Gastroesophageal sphincter (tissue), 4 donors: ENCODE measurements around the gene JPT2. TPM values are rescaled to one million over a fixed set of nuclear protein-coding genes. Genes with fewer than 3 reads are reported as not detected.

Experiments used
- ATAC-seq: fragments of 150-250 bp; one replicate; pipeline ENCODE4 v1.9.1; 2016; ENCODE audit warnings: mild to moderate bottlenecking, moderate library complexity
- H3K27ac ChIP-seq, 4 donors: fragments of 200-600 bp; sonication (generic) in 3 of 4; 1 replicate in 3 of 4; 2 replicates in 1 of 4; pipeline ENCODE4 v1.5.1; 2016 to 2019
- H3K27me3 ChIP-seq: fragments of 200-600 bp; sonication (generic); one replicate; pipeline ENCODE4 v1.5.1; 2019
- H3K36me3 ChIP-seq, 2 donors: fragments of 200-600 bp; sonication (generic); one replicate each; pipeline ENCODE4 v1.5.1; 2019; ENCODE audit warnings: control low read depth in 1 of 2
- H3K4me1 ChIP-seq, 3 donors: fragments of 200-600 bp; sonication (generic); 1 replicate in 2 of 3; 2 replicates in 1 of 3; pipeline ENCODE4 v1.5.1; 2016 to 2019; ENCODE audit warnings: control low read depth in 2 of 3
- H3K4me3 ChIP-seq, 2 donors: fragments of 200-600 bp; sonication (generic); one replicate each; pipeline ENCODE4 v1.5.1; 2019; ENCODE audit warnings: mild to moderate bottlenecking in 1 of 2, moderate library complexity in 1 of 2
- H3K9me3 ChIP-seq, 3 donors: fragments of 200-600 bp; sonication (generic); one replicate each; pipeline ENCODE4 v1.5.1; 2017 to 2019; ENCODE audit warnings: control low read depth in 2 of 3
- EP300 ChIP-seq: sonication (generic); formaldehyde crosslinking; IDR thresholded peaks from one replicate; pipeline ENCODE4 v1.6.1; 2017; ENCODE audit warnings: antibody characterized with exemption, mild to moderate bottlenecking
- POLR2A ChIP-seq, 2 donors: fragments of 450-650 bp; IDR thresholded peaks; one replicate each; pipeline ENCODE4 v1.6.1; 2017; ENCODE audit warnings: antibody characterized with exemption in 2 of 2, mild to moderate bottlenecking in 2 of 2, moderate library complexity in 1 of 2
- POLR2AphosphoS5 ChIP-seq: sonication (generic); formaldehyde crosslinking; IDR thresholded peaks from one replicate; pipeline ENCODE4 v1.6.1; 2017; ENCODE audit warnings: antibody characterized with exemption
- WGBS, 2 donors: methylation state at CpG; one replicate each; pipeline ENCODE4 v1.1.5; 2018; ENCODE audit warnings: low coverage in 1 of 2; 5-methylcytosine and 5-hydroxymethylcytosine counted together
- total RNA-seq, 4 donors: library from RNA; depleted of rRNA; stranded (reverse); fragments of >200 nt; gene quantifications; one replicate each; pipeline ENCODE4 v1.1.0, GENCODE V29; 2016
- TF ChIP-seq, protein P1 (sequence below), 4 experiments: fragments of 200-600 bp in 2 of 4; fragments of 450-650 bp in 2 of 4; sonication (generic) in 1 of 4; IDR thresholded peaks; one replicate each; pipeline ENCODE4 v1.5.1; 2017 to 2019; ENCODE audit warnings: antibody characterized with exemption in 4 of 4, mild to moderate bottlenecking in 2 of 4, moderate library complexity in 2 of 4

The JPT2 gene
- total RNA-seq, 4 donors from 2014 or later = 21.4 to 49.9 (median 31.6) TPM

DNA sequence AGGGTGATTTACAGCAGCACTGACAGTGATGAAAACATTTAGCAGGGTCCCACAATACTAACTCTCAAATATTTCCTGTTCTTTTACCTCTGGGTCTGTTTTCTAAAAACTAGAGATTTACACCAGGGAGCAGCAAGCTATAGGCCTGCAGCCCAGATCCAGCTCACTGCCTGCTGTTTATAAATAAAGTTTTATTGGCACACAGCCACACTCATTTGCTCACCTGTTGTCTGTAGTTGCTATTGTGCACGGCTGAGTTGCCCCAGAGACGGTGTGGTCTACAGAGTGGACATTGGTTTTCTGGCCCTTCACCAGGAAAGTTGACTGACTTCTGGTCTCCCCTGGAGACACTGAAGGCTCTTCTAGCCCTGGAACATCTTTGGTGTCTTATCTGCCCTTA is 16.3 kb upstream of the JPT2 start:
- no peak for TF ChIP-seq POLR2A (IDR thresholded peaks at IDR 0.05)
- no peak for TF ChIP-seq EP300
- Histone ChIP-seq H3K4me1 (no peaks in the 10 kb centered on the region), H3K36me3 (peaks cover 0 to 100% of the 10 kb centered on the region in 2 donors), H3K27me3 (no peaks in the 10 kb centered on the region), H3K4me3 (no peak overlapping the region), H3K27ac (no peak overlapping the region), H3K9me3 (no peaks in the 10 kb centered on the region)
- ATAC-seq = no peak
- WGBS, 2 donors = 57% methylated on average over 1 of the region's 2 CpGs; no CpG with 5 or more reads in 1 of the 2 donors

DNA sequence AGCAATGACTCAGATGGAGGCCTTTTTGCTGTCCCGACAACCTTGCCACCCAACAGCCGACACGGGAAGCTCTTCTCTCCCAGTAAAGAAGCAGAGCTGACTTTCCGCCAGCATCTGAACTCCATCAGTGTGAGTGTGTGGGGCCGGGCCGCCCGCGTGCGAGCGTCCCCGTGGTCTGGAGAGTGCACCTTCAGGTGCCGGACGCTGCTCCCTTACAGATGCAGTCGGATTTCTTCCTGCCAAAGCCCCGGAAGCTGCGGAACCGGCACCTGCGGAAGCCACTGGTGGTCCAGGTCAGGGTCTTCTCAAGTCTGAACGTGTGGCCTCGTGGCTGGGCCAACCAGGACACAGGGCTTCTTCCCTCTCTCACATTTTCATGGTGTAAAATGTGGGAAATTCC is 15.5 kb upstream of the JPT2 start:
- no peak for ATAC-seq
- no peaks in the 10 kb centered on the region for H3K4me1 ChIP-seq
- H3K27ac ChIP-seq = no peak overlapping the region

DNA sequence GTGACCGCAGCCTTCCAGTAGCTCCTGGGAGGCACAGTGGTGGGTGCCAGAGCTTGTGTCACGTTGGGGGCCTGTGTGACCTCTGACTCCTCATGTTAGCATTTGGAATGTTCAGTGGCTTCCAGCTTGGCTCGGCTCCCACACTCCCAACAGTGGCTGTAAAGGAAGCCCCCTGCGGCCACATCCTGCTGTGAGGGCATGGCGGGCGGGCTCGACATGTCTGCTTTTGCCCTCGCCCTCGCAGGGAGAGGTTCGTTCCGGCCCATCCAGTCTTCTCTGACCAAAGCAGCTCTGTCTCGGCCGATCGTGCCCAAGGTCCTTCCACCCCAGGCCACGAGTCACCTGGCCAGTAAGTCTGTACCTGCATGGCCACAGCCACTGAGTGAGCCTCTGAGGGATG is 12.2 kb upstream of the JPT2 start:
- ATAC-seq = no peak
- H3K36me3 ChIP-seq = peaks cover 0 to 100% of the 10 kb centered on the region in 2 donors
- WGBS, 2 donors = 100% methylated on average over 1 of the region's 15 CpGs; no CpG with 5 or more reads in 1 of the 2 donors
- no peaks in the 10 kb centered on the region for H3K27me3 ChIP-seq
- no peak overlapping the region for H3K4me3 ChIP-seq
- TF ChIP-seq POLR2AphosphoS5 (no peak), POLR2A (IDR thresholded peaks at IDR 0.05) (no peak), EP300 (no peak)
- TF ChIP-seq, protein P1, sequence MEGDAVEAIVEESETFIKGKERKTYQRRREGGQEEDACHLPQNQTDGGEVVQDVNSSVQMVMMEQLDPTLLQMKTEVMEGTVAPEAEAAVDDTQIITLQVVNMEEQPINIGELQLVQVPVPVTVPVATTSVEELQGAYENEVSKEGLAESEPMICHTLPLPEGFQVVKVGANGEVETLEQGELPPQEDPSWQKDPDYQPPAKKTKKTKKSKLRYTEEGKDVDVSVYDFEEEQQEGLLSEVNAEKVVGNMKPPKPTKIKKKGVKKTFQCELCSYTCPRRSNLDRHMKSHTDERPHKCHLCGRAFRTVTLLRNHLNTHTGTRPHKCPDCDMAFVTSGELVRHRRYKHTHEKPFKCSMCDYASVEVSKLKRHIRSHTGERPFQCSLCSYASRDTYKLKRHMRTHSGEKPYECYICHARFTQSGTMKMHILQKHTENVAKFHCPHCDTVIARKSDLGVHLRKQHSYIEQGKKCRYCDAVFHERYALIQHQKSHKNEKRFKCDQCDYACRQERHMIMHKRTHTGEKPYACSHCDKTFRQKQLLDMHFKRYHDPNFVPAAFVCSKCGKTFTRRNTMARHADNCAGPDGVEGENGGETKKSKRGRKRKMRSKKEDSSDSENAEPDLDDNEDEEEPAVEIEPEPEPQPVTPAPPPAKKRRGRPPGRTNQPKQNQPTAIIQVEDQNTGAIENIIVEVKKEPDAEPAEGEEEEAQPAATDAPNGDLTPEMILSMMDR (IDR thresholded peaks at IDR 0.05) = no peak
- H3K4me1 ChIP-seq = no peaks in the 10 kb centered on the region
- H3K27ac ChIP-seq = no peak overlapping the region
- no peaks in the 10 kb centered on the region for H3K9me3 ChIP-seq

More for the DNA sequence above, 15.5 kb upstream of the JPT2 start:
- H3K27me3 ChIP-seq = no peaks in the 10 kb centered on the region
- H3K9me3 ChIP-seq = no peaks in the 10 kb centered on the region
- peaks cover 0 to 100% of the 10 kb centered on the region in 2 donors for H3K36me3 ChIP-seq
- TF ChIP-seq, protein P1 (IDR thresholded peaks at IDR 0.05) = no peak
- TF ChIP-seq POLR2AphosphoS5 (no peak), POLR2A (IDR thresholded peaks at IDR 0.05) (no peak), EP300 (no peak)
- WGBS, 2 donors = 60% methylated on average over 1 of the region's 20 CpGs; no CpG with 5 or more reads in 1 of the 2 donors
- H3K4me3 ChIP-seq = no peak overlapping the region

DNA sequence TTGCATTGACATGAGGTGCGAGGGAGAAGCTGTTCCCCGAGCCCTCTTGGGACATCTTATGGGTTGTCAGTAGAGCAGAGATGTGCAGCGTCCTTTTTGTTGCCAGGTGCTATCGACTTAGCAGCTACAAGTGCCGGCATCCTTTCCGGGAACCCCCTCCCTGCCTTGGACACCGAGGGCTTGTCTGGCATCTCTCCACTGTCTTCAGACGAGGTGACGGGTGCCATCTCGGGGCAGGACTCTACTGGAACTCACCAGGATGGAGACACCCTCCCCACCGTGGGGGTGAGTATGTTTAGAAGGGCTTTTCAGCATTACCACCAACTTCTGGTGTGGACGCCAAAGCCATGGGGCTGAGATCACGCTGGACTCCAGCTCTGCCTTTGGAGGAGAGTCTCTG is 11.8 kb upstream of the JPT2 start:
- no peak for ATAC-seq
- Histone ChIP-seq H3K4me1 (no peaks in the 10 kb centered on the region), H3K27ac (no peak overlapping the region), H3K4me3 (no peak overlapping the region), H3K36me3 (peaks cover 0 to 100% of the 10 kb centered on the region in 2 donors), H3K9me3 (no peaks in the 10 kb centered on the region), H3K27me3 (no peaks in the 10 kb centered on the region)
- WGBS, 2 donors = 100% methylated on average over 1 of the region's 13 CpGs; no CpG with 5 or more reads in 1 of the 2 donors
- TF ChIP-seq EP300 (no peak), POLR2AphosphoS5 (no peak), POLR2A (IDR thresholded peaks at IDR 0.05) (no peak)
- TF ChIP-seq, protein P1 (IDR thresholded peaks at IDR 0.05) = no peak

DNA sequence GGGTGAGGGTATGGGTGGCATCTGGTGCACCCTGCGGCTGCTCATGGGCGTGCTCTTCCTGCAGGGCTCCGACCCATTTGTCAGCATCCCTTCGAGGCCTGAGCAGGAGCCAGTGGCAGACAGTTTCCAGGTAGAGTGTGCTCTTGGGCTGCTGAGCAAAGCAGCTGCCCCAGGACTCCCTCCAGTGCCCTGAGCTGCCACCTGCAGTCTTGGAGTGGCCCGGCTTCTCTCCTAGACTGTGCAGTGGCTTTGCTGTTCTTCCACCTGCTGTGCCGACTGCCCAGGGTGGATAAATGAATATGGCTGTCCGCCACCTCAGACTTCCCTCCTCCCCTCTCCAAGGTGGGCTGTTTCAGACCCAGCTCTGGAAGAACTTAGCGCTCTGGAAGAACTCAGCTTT is 10.8 kb upstream of the JPT2 start:
- H3K27ac ChIP-seq = no peak overlapping the region
- H3K4me3 ChIP-seq = no peak overlapping the region
- peaks cover 0 to 100% of the 10 kb centered on the region in 2 donors for H3K36me3 ChIP-seq
- ATAC-seq = no peak
- no peaks in the 10 kb centered on the region for H3K27me3 ChIP-seq
- H3K9me3 ChIP-seq = no peaks in the 10 kb centered on the region
- TF ChIP-seq POLR2AphosphoS5 (no peak), EP300 (no peak), POLR2A (IDR thresholded peaks at IDR 0.05) (no peak)
- TF ChIP-seq, protein P1 (IDR thresholded peaks at IDR 0.05) = no peak
- no peaks in the 10 kb centered on the region for H3K4me1 ChIP-seq
- WGBS, 2 donors = 70% methylated on average over 8 of the region's 8 CpGs; no CpG with 5 or more reads in 1 of the 2 donors
